Measurements from ENCODE around the gene BABAM2. TPM values are rescaled to one million over a fixed set of nuclear protein-coding genes. Genes with fewer than 3 reads are reported as not detected.

The BABAM2 gene
- total and polyA plus RNA-seq, 7 donors, result 34.2 to 74.5 (median 52.3) TPM

- ATAC-seq (peak in 2 of 4 donors; percentile 54 to 60), DNase-seq (no peak)
- Histone ChIP-seq H3K4me3 (no peak overlapping the region), H3K9me3 (no peaks in the 10 kb centered on the region), H3K27ac (no peak overlapping the region), H3K36me3 (ENCODE audit: insufficient read depth in 1 of 2, low read depth in 1 of 2) (peaks cover 0 to 2% of the 10 kb centered on the region in 2 donors), H3K4me1 (no peaks in the 10 kb centered on the region), H3K27me3 (ENCODE audit: insufficient read depth in 3 of 3, low read length in 2 of 3) (no peaks in the 10 kb centered on the region)
- intact Hi-C loops (cut with DNase I), result no loop called here
- 82 to 86% (median 85%) methylated on average over 10 of the region's 10 CpGs for WGBS, 3 donors
- TF ChIP-seq CTCF (IDR thresholded peaks at IDR 0.05), result no peak
Observed at GRCh38 chr2:28193630-28194403, 303.3 kb downstream of the BABAM2 start.

GRCh38 chr2:28199995-28200679, 309.6 kb downstream of the BABAM2 start:
- peaks cover 0 to 2% of the 10 kb centered on the region in 2 donors for H3K36me3 ChIP-seq (ENCODE audit: insufficient read depth in 1 of 2, low read depth in 1 of 2)
- 69 to 75% (median 69%) methylated on average over 2 of the region's 2 CpGs for WGBS, 3 donors
- no peak for TF ChIP-seq CTCF (IDR thresholded peaks at IDR 0.05)
- no peaks in the 10 kb centered on the region for H3K27me3 ChIP-seq (ENCODE audit: insufficient read depth in 3 of 3, low read length in 2 of 3)
- ATAC-seq (peak; percentile 72 to 80 (median 76)), DNase-seq (no peak)
- intact Hi-C loops (cut with DNase I), result loop anchor here in 1 of 2 donors (5.0 kb wide), 1 partner anchor 192 kb away; the partner anchor contains the start of gene FOSL2
- H3K27ac ChIP-seq, result peak overlapping the region; percentile 41
- H3K4me3 ChIP-seq, result no peak overlapping the region
- peaks cover 23% of the 10 kb centered on the region for H3K4me1 ChIP-seq
- no peaks in the 10 kb centered on the region for H3K9me3 ChIP-seq

- Histone ChIP-seq H3K36me3 (ENCODE audit: insufficient read depth in 1 of 2, low read depth in 1 of 2) (no peaks in the 10 kb centered on the region), H3K4me3 (no peak overlapping the region), H3K27me3 (ENCODE audit: insufficient read depth in 3 of 3, low read length in 2 of 3) (no peaks in the 10 kb centered on the region), H3K9me3 (no peaks in the 10 kb centered on the region), H3K27ac (peak overlapping the region; percentile 65), H3K4me1 (peaks cover 23% of the 10 kb centered on the region)
- WGBS, 3 donors, result 12 to 29% (median 18%) methylated on average over 7 of the region's 7 CpGs
- ATAC-seq (peak; percentile 82 to 93 (median 92)), DNase-seq (peak; percentile 61 to 86)
- intact Hi-C loops (cut with DNase I), result loop anchor here in 1 of 2 donors (5.0 kb wide), 1 partner anchor 191 kb away; the partner anchor contains the start of gene FOSL2
- TF ChIP-seq CTCF (IDR thresholded peaks at IDR 0.05), result no peak
Observed at GRCh38 chr2:28201671-28202180, 311.2 kb downstream of the BABAM2 start.

GRCh38 chr2:28202719-28203118, 312.2 kb downstream of the BABAM2 start:
- DNase-seq (no peak), ATAC-seq (no peak)
- Histone ChIP-seq H3K4me1 (peaks cover 23% of the 10 kb centered on the region), H3K27ac (no peak overlapping the region), H3K9me3 (no peaks in the 10 kb centered on the region), H3K4me3 (no peak overlapping the region), H3K27me3 (ENCODE audit: insufficient read depth in 3 of 3, low read length in 2 of 3) (no peaks in the 10 kb centered on the region), H3K36me3 (ENCODE audit: insufficient read depth in 1 of 2, low read depth in 1 of 2) (no peaks in the 10 kb centered on the region)
- no peak for TF ChIP-seq CTCF (IDR thresholded peaks at IDR 0.05)
- 85 to 94% (median 91%) methylated on average over 3 of the region's 3 CpGs for WGBS, 3 donors
- intact Hi-C loops (cut with DNase I), result loop anchor here in 1 of 2 donors (5.0 kb wide), 1 partner anchor 190 kb away; the partner anchor contains the start of gene FOSL2
